ENCODE data around the gene DMD. TPM values are rescaled to one million over a fixed set of nuclear protein-coding genes. Genes with fewer than 3 reads are reported as not detected.

The DMD gene
- polyA plus RNA-seq, 3 donors, result 17.3 to 18.8 (median 18.0) TPM

GRCh38 chrX:32451954-32452695 lies 759.2 kb downstream of the DMD start:
- no peak for DNase-seq (ENCODE audit: extremely low read depth in 1 of 11, low read depth in 9 of 11, low spot score in 4 of 11)

- no peak for DNase-seq (ENCODE audit: extremely low read depth in 1 of 11, low read depth in 9 of 11, low spot score in 4 of 11)
Measured at GRCh38 chrX:32448945-32449344, 762.4 kb downstream of the DMD start.

- DNase-seq (ENCODE audit: extremely low read depth in 1 of 11, low read depth in 9 of 11, low spot score in 4 of 11), result no peak
Measured at GRCh38 chrX:32448320-32448719, 763.0 kb downstream of the DMD start.

- no peak for DNase-seq (ENCODE audit: extremely low read depth in 1 of 11, low read depth in 9 of 11, low spot score in 4 of 11)
Measured at GRCh38 chrX:32447640-32448039, 763.7 kb downstream of the DMD start.

- no peak for DNase-seq (ENCODE audit: extremely low read depth in 1 of 11, low read depth in 9 of 11, low spot score in 4 of 11)
Measured at GRCh38 chrX:32443841-32444240, 767.5 kb downstream of the DMD start.

GRCh38 chrX:32421266-32421665 lies 790.1 kb downstream of the DMD start:
- no peak for DNase-seq (ENCODE audit: extremely low read depth in 1 of 11, low read depth in 9 of 11, low spot score in 4 of 11)

- DNase-seq (ENCODE audit: extremely low read depth in 1 of 11, low read depth in 9 of 11, low spot score in 4 of 11), result no peak
Measured at GRCh38 chrX:32408389-32408788, 803.0 kb downstream of the DMD start.

GRCh38 chrX:32397562-32398216 lies 813.7 kb downstream of the DMD start:
- no peak for DNase-seq (ENCODE audit: extremely low read depth in 1 of 11, low read depth in 9 of 11, low spot score in 4 of 11)

- DNase-seq (ENCODE audit: extremely low read depth in 1 of 11, low read depth in 9 of 11, low spot score in 4 of 11), result no peak
Measured at GRCh38 chrX:32395878-32396277, 815.5 kb downstream of the DMD start.

GRCh38 chrX:32392655-32393054 lies 818.7 kb downstream of the DMD start:
- no peak for DNase-seq (ENCODE audit: extremely low read depth in 1 of 11, low read depth in 9 of 11, low spot score in 4 of 11)

GRCh38 chrX:32370456-32371205 lies 840.7 kb downstream of the DMD start:
- no peak for DNase-seq (ENCODE audit: extremely low read depth in 1 of 11, low read depth in 9 of 11, low spot score in 4 of 11)

- DNase-seq (ENCODE audit: extremely low read depth in 1 of 11, low read depth in 9 of 11, low spot score in 4 of 11), result no peak
Measured at GRCh38 chrX:32293962-32294700, 917.2 kb downstream of the DMD start.

- no peak for DNase-seq (ENCODE audit: extremely low read depth in 1 of 11, low read depth in 9 of 11, low spot score in 4 of 11)
Measured at GRCh38 chrX:32289356-32289755, 922.0 kb downstream of the DMD start.

- DNase-seq (ENCODE audit: extremely low read depth in 1 of 11, low read depth in 9 of 11, low spot score in 4 of 11), result no peak
Measured at GRCh38 chrX:32281853-32282252, 929.5 kb downstream of the DMD start.

- DNase-seq (ENCODE audit: extremely low read depth in 1 of 11, low read depth in 9 of 11, low spot score in 4 of 11), result no peak
Measured at GRCh38 chrX:32280921-32281320, 930.4 kb downstream of the DMD start.

- DNase-seq (ENCODE audit: extremely low read depth in 1 of 11, low read depth in 9 of 11, low spot score in 4 of 11), result no peak
Measured at GRCh38 chrX:32280489-32280888, 930.9 kb downstream of the DMD start.

- DNase-seq (ENCODE audit: extremely low read depth in 1 of 11, low read depth in 9 of 11, low spot score in 4 of 11), result no peak
Measured at GRCh38 chrX:32276153-32276552, 935.2 kb downstream of the DMD start.

GRCh38 chrX:32269866-32270265 lies 941.5 kb downstream of the DMD start:
- DNase-seq (ENCODE audit: extremely low read depth in 1 of 11, low read depth in 9 of 11, low spot score in 4 of 11), result no peak

- no peak for DNase-seq (ENCODE audit: extremely low read depth in 1 of 11, low read depth in 9 of 11, low spot score in 4 of 11)
Measured at GRCh38 chrX:32268207-32268606, 943.1 kb downstream of the DMD start.
